ENCODE results near the gene MRLN.

DNA sequence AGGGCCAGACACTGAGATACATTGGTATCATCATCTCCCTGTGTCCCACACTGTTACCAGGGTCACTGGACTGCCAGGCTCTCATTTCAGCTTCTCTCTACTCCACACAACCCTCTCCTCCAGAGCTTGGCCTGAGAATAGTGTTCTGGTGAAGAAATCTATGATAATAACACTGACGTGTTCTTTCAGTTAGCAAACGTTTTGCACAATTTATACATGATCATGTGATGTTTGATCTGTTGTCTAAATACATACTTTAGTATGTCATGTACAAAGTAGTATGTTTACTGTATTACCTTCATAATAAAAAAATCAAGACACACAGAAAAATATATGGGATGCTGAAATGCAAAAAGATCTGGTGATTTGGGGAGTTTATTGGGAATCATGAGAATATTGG is 48.6 kb downstream of the MRLN start:
- TF ChIP-seq, protein P1, sequence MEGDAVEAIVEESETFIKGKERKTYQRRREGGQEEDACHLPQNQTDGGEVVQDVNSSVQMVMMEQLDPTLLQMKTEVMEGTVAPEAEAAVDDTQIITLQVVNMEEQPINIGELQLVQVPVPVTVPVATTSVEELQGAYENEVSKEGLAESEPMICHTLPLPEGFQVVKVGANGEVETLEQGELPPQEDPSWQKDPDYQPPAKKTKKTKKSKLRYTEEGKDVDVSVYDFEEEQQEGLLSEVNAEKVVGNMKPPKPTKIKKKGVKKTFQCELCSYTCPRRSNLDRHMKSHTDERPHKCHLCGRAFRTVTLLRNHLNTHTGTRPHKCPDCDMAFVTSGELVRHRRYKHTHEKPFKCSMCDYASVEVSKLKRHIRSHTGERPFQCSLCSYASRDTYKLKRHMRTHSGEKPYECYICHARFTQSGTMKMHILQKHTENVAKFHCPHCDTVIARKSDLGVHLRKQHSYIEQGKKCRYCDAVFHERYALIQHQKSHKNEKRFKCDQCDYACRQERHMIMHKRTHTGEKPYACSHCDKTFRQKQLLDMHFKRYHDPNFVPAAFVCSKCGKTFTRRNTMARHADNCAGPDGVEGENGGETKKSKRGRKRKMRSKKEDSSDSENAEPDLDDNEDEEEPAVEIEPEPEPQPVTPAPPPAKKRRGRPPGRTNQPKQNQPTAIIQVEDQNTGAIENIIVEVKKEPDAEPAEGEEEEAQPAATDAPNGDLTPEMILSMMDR (conservative IDR thresholded peaks at IDR 0.05; ENCODE audit: low read depth, low read length) = no peak
- no peak for TF ChIP-seq EZH2 (IDR thresholded peaks at IDR 0.05; ENCODE audit: borderline replicate concordance, low read depth, low read length, poor library complexity, severe bottlenecking)

Measured in A673 (cell line).